ENCODE results near the gene MISP.
"Not testable (repeated sequence)": the region's sequence is repeated elsewhere in the genome, so short reads cannot be mapped to it uniquely, and the experiment has no call there.

Gene MISP

DNA sequence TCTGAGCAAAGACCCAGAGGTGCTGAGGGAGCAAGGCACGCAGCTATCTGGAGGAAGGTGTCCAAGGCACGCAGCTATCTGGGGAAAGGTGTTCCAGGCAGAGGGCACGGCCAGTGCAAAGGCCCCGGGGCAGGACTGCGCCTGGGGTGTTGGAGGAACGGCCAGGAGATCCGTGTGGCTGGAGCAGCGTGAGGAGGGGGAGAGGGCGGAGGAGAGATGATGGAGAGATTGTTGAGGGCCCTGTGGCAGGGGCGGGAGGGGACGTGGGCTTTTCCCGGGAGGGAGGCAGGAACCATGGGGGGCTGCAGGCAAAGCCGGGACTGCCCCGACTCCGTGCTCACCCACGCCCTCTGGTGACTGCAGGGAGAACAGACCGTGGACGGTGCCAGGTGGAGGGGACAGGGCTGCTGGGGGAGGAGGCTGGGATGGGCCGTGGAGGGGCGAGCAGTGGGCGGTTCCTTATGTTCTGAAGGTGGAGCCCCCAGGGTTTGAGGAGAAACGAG is 13.3 kb upstream of the MISP start:
- CTCF ChIA-PET, result interaction anchor here (1.1 kb wide), 1 partner anchor 68 kb away, joined by 4 read pairs; no protein-coding TSS in a partner anchor

DNA sequence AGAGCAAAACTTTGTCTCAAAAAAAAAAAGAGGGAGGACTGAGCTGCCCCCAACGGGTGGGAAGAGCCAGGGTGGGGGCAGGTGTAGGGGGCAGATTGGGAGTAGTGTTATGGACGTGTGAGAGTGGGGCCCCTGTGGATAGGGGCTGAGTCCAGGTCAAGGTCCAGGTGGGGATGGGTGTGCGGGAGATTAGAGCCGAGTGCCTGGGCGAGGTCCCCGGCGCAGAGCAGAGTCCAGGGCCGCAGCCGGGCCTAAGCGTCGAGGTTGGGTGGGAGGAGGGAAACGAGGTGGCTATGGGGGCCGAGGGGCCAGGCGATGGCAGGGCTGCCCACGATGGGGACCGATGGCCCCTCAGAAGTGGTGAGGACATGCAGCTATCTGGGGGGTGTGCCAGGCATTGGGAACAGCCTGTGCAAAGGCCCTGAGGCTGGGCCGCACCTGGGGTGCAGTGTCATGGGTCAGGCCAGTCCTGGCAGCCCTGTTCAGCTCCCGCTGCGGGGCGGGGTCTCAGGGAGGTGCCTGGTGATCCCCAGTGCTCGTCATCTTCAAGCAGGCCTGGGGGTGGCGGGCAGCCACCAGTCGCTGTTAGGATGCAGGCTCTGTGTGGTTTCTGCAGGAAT is 12.3 kb upstream of the MISP start:
- ChIA-PET CTCF (no interaction called here), POLR2A (no interaction called here)
- TF ChIP-seq BHLHE40 (IDR thresholded peaks at IDR 0.05; ENCODE audit: borderline replicate concordance) (no peak), L3MBTL2 (conservative IDR thresholded peaks at IDR 0.05) (no peak), NFRKB (IDR thresholded peaks at IDR 0.05) (no peak), ARNT (IDR thresholded peaks at IDR 0.05) (no peak), FOXK2 (IDR thresholded peaks at IDR 0.05) (no peak), ZNF384 (IDR thresholded peaks at IDR 0.05) (no peak), SP1 (IDR thresholded peaks at IDR 0.05) (no peak), FOXA1 (IDR thresholded peaks at IDR 0.05) (no peak), FOXM1 (IDR thresholded peaks at IDR 0.05; ENCODE audit: borderline replicate concordance) (no peak), TARDBP (IDR thresholded peaks at IDR 0.05) (no peak), ELF4 (IDR thresholded peaks at IDR 0.05) (no peak), CTBP1 (IDR thresholded peaks at IDR 0.05; ENCODE audit: borderline replicate concordance) (no peak), SUZ12 (IDR thresholded peaks at IDR 0.05) (no peak), LEF1 (IDR thresholded peaks at IDR 0.05; ENCODE audit: borderline replicate concordance) (no peak), HDGF (IDR thresholded peaks at IDR 0.05; ENCODE audit: borderline replicate concordance) (no peak)
- TF ChIP-seq, protein P1, sequence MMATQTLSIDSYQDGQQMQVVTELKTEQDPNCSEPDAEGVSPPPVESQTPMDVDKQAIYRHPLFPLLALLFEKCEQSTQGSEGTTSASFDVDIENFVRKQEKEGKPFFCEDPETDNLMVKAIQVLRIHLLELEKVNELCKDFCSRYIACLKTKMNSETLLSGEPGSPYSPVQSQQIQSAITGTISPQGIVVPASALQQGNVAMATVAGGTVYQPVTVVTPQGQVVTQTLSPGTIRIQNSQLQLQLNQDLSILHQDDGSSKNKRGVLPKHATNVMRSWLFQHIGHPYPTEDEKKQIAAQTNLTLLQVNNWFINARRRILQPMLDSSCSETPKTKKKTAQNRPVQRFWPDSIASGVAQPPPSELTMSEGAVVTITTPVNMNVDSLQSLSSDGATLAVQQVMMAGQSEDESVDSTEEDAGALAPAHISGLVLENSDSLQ (IDR thresholded peaks at IDR 0.05), result no peak
- no peak for DNase-seq (ENCODE audit: extremely low spot score)

More for the DNA sequence above, 13.3 kb upstream of the MISP start:
- POLR2A ChIA-PET, result interaction anchor here (0.7 kb wide), 2 partner anchors 74 to 149 kb away, joined by 3 to 4 read pairs; partner anchors contain the start of gene RNF126
- DNase-seq (ENCODE audit: extremely low spot score), result peak; percentile 86
- TF ChIP-seq LEF1 (IDR thresholded peaks at IDR 0.05; ENCODE audit: borderline replicate concordance) (no peak), SUZ12 (IDR thresholded peaks at IDR 0.05) (no peak), ARNT (IDR thresholded peaks at IDR 0.05) (no peak), ELF4 (IDR thresholded peaks at IDR 0.05) (no peak), FOXK2 (IDR thresholded peaks at IDR 0.05) (no peak), L3MBTL2 (conservative IDR thresholded peaks at IDR 0.05) (no peak), BHLHE40 (IDR thresholded peaks at IDR 0.05; ENCODE audit: borderline replicate concordance) (no peak), HDGF (IDR thresholded peaks at IDR 0.05; ENCODE audit: borderline replicate concordance) (no peak), NFRKB (IDR thresholded peaks at IDR 0.05) (no peak), SP1 (IDR thresholded peaks at IDR 0.05) (no peak), ZNF384 (IDR thresholded peaks at IDR 0.05) (no peak), TARDBP (IDR thresholded peaks at IDR 0.05) (no peak), FOXM1 (IDR thresholded peaks at IDR 0.05; ENCODE audit: borderline replicate concordance) (no peak), CTBP1 (IDR thresholded peaks at IDR 0.05; ENCODE audit: borderline replicate concordance) (no peak), FOXA1 (IDR thresholded peaks at IDR 0.05) (no peak)
- TF ChIP-seq, protein P1 (IDR thresholded peaks at IDR 0.05), result no peak

DNA sequence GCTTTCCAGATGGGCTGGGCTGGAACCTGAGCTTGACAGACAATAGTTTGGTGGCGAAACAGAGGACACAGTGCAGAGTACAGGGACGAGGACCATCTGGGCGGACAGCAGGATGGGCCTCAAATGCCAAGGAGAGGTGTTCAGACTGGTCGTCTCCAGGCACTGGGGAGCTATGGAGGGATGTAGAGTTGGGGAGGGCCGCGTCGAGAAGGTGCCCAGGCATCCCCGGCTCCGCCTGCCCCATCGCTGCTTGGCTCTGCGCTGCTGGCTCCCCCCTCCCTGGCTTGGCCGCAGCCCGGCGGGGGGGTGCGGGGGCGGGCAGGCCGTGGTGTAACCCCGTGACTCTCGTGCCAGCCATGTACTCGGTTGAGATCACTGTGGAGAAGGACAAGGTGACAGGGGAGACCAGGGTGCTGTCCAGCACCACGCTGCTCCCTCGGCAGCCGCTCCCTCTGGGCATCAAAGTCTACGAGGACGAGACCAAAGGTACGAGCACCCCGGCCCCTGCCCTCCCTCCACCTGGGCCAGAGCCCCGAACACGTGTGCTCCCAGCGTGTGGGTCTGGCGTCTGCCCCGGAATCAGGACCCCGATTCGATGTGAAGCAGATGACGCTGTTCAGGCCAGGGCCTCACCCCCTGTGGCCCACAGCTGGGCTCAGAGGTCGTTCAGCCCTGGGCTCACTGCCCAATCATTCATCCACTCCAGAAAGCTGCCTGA is 10.8 kb upstream of the MISP start:
- ChIA-PET CTCF (no interaction called here), POLR2A (no interaction called here)
- TF ChIP-seq SUZ12 (IDR thresholded peaks at IDR 0.05) (no peak), NFRKB (IDR thresholded peaks at IDR 0.05) (no peak), L3MBTL2 (conservative IDR thresholded peaks at IDR 0.05) (no peak), ZNF384 (IDR thresholded peaks at IDR 0.05) (no peak), BHLHE40 (IDR thresholded peaks at IDR 0.05; ENCODE audit: borderline replicate concordance) (no peak), ELF4 (IDR thresholded peaks at IDR 0.05) (no peak), TARDBP (IDR thresholded peaks at IDR 0.05) (no peak), CTBP1 (IDR thresholded peaks at IDR 0.05; ENCODE audit: borderline replicate concordance) (no peak), FOXM1 (IDR thresholded peaks at IDR 0.05; ENCODE audit: borderline replicate concordance) (no peak), LEF1 (IDR thresholded peaks at IDR 0.05; ENCODE audit: borderline replicate concordance) (no peak), HDGF (IDR thresholded peaks at IDR 0.05; ENCODE audit: borderline replicate concordance) (no peak)
- TF ChIP-seq, protein P1 (IDR thresholded peaks at IDR 0.05), result no peak
- DNase-seq (ENCODE audit: extremely low spot score), result no peak

DNA sequence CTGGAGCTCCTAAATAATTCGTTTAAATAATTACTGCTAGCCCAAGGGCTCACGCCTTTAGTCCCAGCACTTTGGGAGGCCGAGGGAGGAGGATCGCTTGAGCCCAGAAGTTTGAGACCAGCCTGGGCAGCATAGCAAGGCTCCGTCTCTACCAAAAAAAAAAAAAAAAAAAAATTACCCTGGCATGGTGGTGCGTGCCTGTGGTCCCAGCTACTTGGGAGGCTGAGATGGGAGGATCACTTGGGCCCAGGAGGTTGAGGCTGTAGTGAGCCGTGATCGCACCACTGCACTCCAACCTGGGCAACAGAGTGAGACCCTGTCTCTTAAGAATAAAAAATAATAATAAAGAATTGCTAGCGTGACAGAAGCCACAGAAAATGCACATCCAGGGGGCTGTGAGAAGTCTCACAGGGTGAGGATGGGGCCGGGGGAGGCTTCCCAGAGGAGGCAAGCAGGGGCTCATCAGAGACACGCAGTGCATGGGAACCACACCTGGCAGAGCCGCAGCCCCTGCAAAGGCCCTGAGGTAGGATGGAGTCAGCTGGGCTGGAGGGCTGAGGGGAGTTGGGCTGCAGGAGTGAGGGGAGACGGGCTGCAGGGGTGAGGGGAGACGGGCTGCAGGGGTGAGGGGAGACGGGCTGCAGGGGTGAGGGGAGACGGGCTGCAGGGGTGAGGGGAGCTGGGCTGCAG is 10.0 kb upstream of the MISP start:
- POLR2A ChIA-PET; CTCF ChIA-PET; DNase-seq (ENCODE audit: extremely low spot score): not testable (repeated sequence)

DNA sequence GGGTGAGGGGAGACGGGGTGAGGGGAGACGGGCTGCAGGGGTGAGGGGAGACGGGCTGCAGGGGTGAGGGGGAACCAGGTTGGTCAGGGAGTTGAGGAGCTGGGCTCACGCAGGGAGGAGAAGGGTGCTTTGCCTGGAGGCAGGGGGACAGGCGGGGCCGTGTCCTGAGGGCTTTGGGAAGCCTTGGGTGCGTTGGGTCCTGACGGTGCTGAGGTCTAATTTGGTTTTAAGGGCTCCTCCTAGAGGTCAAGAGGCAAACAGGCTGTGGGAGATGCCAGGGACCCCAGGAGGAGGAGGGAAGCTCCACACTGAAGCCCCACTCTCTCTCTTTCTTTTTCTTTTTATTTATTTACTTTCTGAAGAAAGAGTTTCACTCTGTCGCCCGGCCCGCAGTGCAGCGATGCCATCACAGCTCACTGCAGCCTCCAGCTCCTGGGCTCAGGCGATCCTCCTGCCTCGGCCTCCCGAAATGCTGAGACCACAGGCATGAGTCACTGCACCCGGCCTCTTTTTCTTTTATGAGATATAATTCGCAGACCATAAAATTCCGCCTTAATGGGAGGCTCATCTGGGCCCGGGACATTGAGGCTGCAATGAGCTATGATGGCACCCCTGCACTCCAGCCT is 9.3 kb upstream of the MISP start:
- peak; percentile 52 for DNase-seq (ENCODE audit: extremely low spot score)
- CTCF ChIA-PET, result interaction anchor here (0.7 kb wide), 2 partner anchors 14 to 21 kb away, joined by 3 read pairs; no protein-coding TSS in a partner anchor
- no peak for TF ChIP-seq L3MBTL2 (conservative IDR thresholded peaks at IDR 0.05)
- TF ChIP-seq ELF4 (IDR thresholded peaks at IDR 0.05), result no peak
- TF ChIP-seq LEF1 (IDR thresholded peaks at IDR 0.05; ENCODE audit: borderline replicate concordance), result no peak
- no peak for TF ChIP-seq BHLHE40 (IDR thresholded peaks at IDR 0.05; ENCODE audit: borderline replicate concordance)
- POLR2A ChIA-PET, result no interaction called here

Data from HEK293T (cell line).